NCI-H2107 (cell line): ENCODE results near the gene RXRG.

Experiments used
- DNase-seq: peaks from one replicate; lab custom pipeline; 2025; lab: John Stamatoyannopoulos, UW

RXRG gene

GRCh38 chr1:165409657-165410358 lies 35.1 kb downstream of the RXRG start:
- DNase-seq, result no peak

- peak; percentile 6 for DNase-seq
Observed at GRCh38 chr1:165408518-165408917, 36.4 kb downstream of the RXRG start.

DNA sequence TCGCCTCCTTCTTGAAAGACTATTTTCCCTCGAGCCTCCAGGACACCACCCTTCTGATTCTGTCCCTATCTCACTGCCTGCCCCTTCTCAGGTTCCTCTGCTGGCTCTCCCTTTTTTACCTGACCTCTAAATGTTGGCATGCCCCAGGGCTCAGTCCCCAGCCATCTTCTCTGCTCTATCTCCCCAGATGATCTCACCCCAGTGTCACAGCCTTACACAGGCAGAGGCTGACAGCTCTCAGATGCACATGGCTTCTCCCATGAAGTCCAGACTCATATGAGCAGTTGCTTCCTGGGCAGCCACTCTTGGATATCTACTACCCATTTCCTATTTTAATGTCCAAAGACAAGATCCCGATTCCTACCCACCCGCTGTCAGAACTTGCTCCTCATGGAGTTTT lies 37.5 kb downstream of the RXRG start:
- DNase-seq, result no peak

- peak; percentile 9 for DNase-seq
Observed at GRCh38 chr1:165403835-165404482, 41.0 kb downstream of the RXRG start.

- DNase-seq, result no peak
Observed at GRCh38 chr1:165402517-165403111, 42.3 kb downstream of the RXRG start.

GRCh38 chr1:165397944-165398343 lies 47.0 kb downstream of the RXRG start:
- DNase-seq, result no peak

DNA sequence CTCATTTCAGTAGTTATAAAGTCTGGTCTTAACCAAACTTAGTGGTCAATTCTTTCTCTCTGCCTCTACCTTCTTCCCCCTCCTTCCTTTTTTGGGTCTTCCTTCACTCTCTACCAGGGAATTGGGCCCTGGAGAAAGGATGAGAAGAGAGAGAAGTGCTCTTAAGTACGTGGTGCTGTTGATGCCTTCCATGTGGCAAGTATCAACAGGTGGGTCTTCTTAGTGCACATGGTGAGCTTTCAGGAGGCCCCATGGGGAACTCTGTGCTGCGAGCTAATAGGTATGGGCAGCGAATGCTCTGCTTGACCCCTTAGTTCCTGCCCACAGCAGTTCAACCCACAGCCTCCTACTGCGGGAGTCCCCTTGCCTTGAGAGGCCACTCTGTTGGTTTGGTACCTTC lies 49.0 kb downstream of the RXRG start:
- DNase-seq, result no peak

DNA sequence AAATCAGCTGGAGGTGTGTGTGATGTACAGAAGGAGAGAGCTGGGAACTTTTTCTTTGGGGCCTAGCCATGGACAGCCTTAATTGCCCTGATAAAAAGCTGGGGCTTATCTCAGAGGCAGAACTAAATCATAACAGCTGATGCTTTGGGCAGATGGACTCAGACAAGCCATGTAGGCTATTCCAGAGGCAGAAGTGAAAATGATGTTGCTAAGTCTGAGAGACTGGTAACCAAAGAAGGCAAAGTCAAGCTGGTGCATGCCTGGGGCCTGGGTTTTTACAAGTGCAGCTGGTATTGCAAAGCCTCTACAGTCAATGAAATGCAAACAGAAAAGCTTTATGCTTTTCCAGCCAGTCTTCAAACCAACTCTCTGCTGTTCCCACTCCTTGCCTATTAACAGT lies 49.4 kb downstream of the RXRG start:
- no peak for DNase-seq

DNA sequence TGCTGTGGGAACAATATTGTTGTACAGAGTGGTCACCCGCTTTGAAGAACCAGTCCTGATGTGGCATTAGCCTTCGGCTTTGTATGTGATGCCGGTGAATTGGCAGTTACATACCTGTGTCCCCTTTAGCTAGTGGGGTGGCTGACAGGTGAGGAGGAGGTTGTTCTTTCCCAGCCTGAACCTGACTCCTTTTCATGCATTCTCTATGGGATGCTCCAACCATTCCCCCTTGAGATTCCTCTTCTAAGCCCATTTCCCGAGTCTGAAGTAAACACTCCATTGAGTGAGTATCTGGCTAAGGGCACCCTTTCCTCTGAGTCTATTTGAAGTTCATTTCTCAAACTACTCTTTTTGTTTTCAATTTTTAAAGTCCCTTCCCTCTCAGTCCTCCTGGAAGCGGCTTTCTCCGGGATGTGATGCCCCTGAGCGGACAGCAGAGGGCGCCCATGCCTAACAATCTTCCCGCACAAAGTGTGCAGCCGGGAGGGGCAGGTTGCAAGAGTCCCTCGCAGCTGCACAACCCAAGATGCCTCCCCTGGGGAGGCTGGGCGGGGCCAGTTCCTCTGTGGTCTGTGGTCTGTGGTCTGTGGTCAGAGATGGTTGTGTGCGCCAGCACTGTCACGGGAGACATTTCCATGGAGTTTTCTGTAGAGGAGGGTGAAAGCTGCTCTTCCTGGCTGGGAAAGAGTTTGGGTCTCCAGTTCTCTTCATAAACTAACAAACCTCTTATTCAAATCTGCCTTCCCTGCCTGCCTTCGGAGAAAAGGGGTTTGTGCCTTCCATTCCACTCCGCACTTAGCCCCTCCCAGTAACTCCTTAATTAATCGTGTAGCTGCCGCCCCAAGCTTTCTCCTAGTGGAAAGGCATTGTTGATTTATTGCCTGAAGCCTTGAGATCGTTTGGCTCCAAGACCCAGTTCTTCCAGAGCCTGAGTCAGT lies 52.0 kb downstream of the RXRG start:
- DNase-seq, result peak; percentile 93

GRCh38 chr1:165389609-165390008 lies 55.3 kb downstream of the RXRG start:
- DNase-seq, result no peak

GRCh38 chr1:165387961-165388360 lies 57.0 kb downstream of the RXRG start:
- no peak for DNase-seq

GRCh38 chr1:165387505-165387904 lies 57.4 kb downstream of the RXRG start:
- no peak for DNase-seq

DNA sequence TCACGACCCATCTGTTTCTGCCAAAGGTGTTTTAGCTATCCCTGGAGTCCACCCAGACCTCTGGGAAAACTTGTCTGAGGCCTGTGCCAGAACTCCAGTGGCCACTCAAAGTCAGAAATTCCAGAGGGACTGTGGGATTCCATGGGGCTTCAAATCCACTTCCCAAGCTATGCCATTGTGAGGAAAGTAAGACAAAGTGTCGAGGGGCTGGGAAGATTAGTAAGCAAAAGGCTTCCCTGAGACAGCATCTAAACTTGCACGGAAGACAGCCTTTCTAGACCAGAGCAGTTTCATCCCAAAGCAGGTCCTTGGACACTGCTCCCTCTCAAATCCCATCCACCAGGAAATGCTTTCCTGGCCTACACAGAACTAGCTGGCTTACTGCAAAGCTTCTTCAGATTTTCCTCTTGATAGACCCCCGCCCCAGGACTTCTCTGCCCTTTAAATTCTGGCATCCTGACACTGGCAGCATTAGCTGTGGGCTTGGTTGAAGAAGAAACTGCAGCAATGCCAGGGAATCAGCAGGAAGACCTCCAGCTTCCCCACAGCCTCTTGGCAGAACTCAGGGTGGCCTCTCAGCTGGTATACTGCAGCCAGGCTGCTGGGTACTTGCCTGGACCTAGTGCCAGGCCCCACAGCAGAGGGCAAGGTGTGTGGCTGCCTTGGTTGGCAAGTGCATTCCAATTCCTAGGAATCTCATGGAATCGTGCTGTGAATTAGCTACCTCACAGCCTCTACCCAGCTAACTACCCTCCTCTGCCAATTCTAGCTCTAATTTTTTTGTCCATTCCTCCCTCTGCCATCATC lies 61.1 kb downstream of the RXRG start:
- DNase-seq, result no peak

DNA sequence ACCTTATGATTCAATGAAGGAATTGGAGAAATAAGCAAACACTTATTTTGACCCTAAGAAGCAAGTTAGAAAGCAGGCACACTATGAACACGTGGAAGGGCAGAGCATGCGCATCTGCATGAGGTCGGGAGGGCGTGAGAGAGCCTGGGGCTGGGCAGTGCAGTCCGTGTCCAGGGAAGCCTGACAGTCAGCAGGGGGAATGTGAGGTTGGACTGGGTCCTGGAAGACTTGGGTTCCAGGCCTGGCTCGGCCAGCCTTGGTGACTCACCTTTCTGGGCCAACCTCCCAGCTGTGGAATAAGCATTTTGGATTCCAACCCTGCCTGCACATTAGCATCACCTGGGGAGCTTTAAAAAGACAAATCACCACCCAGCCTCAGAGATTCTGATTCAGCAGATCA lies 61.9 kb downstream of the RXRG start:
- no peak for DNase-seq

DNA sequence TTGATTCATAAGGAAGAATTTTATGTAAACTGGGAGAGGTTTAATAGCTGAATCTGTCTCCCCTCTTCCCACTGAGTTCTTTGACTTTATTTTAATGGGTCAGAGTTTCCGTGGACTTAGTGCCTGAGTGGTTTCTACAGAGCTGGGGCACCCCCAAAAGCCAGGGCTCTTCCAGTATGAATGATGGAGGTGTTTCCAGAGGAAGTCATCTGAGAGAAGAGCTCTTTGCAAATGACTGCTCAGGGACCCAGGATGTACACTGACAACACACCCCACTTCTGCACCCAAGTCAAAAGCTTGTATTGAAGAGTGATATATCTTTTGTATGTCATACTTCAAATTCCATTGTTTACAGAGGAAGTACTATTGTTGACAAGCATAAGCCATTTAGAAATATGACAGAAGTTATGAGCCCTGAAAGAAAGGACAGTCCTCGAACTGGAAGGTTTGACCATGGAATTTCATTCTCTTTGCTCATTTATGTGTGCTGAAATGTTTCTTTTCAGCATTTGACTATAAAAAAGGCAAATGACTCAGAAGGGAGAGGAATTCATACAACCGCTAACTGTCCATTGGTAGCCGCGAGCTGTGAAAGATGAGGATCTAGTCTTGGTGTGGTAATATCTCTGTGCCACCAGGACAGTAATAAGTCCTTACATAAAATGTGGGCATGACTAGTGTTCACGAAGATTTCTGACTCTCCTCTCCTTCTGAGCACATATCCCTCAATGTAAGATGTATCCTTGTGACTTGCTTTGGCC lies 63.0 kb downstream of the RXRG start:
- DNase-seq, result no peak

DNA sequence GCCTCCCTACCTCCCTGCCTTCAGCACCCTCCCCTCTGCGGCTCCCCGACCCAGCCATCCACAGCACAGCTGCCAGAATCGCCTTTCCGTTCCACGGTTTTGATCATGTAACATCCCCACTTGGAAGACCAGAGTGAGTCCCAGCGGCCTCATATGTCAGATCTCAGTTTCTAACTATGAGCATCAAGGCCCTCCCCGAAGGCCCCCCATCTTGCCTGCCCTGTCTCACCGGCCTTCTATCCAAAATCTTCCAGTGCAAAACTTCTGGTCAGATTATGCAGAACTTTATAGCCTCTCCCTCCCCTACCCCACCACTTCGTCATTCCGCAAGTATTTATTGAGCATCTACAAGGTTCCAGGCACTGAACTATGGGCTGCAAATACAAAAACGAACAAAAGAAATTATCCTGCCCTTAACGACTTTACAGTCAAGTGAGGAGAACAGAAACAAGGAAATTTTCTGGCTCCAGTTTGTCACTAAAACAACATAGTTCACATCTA lies 68.1 kb downstream of the RXRG start:
- DNase-seq, result no peak

DNA sequence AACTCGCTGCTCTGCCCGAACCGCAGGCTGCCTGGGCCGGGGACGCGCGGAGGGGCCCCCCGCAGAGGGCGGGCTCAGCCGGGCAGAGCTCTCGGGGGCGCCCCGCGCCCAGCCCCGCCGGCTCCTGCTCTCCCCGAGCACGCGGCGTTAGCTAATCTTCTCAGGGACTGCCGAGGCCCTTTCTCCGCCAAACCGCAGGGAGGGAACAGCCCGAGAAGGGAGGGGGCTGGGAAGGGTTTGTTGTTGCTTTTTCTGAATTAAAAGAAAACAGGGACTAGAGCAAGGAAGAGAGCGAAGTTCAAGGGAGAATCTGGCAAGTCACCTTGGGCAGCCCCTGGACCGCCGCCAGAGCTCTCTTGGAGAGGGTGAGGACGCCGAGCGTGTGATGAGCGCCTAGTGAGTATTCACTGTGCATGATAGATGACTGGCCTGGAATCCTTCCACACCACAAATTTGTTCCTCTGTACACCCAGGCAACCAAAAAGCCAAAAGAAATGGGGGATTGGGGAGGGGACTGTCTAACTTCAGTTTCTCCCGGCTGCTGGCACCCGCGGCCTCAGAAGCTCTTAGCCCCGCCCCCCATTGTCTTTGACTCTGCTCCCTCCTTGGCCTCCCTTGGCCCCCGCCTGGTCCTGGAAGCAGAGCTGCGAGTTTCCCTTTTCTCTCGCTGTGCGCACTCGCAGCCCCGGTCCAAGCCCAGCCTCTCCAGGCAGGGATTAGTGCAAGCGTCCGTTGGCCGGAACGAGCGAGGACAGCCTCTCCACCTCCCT lies 68.7 kb downstream of the RXRG start:
- DNase-seq, result peak; percentile 61

GRCh38 chr1:165375623-165376022 lies 69.3 kb downstream of the RXRG start:
- DNase-seq, result no peak

DNA sequence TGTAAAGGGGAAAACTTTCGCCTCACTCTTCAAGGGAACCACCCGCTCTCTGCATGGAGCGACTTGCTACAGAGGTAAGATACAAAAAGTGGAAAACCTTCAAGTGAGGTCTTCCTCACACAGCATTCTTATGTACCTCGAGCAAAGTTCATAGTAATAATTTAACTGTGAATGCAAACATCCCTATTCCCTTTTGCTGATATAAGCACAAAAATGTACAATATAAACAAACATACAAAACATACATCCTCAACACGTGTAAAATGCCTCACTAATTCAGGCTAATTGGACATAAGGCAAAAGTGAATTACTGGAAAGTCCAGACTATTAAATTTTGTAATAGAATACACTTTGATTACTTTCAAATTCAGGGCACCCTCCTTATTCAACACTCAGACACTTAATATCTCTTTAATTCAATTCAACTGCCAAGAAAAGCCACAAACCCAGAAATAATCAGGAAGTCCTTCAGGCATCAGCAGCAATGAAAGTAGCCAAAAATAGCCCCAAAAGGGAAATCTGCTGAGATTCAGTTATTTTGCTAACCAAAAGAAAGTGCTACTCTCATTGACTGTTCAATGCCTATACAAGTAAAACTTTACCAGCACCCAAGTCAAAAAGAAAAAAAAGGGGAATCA lies 73.2 kb downstream of the RXRG start:
- DNase-seq, result no peak
